ENCODE results near the gene TRIM17. TPM values are rescaled to one million over a fixed set of nuclear protein-coding genes. Genes with fewer than 3 reads are reported as not detected.
A peak's percentile ranks its signal among the peaks of the same experiment; 100 is the strongest.

The TRIM17 gene
- polyA plus RNA-seq, 1 of the 3 experiments (the other 2 are of a cell fraction) = 1.6 TPM

DNA sequence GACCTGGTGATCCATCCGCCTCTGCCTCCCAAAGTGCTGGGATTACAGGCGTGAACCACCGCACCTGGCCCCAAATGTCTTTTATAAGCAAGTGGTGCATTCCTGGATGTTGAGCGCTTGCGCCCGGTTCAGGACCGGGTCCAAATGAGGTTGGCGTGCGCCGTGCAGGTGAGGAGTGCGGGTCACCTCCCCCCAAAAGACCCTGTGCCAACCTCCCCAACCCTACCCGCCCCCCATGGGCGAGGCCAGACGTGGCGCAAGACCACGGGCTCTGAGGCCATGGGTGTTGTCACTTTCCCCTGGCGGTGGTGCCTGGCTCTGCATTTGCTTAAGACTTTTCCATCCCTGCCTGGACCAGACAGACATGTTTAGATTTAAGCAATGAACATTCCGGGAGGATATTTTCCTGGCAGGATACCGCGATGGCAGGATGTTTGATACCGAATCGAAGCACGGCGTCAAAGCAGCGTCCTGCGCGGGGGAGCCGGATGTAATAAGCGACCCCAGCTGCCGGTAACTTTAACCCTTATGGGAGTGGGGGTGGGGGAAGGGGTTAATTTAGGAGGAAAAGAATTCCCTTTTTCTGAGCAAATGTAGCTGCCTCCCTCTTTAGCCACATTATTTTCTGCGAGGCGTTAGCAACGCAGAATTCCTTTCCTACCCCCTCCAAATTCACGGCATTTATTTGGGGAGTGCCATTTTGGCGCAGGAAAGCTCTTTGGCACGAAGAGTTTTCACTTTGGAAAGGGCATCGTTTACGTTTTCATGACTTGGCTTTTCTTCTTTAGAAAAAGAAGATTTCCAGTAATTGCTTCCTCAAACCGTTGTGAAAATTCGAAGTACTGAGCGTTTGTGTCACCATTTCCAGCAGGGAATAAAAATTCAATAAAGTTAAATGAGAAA lies 42.7 kb upstream of the TRIM17 start (continued):
- TF ChIP-seq, protein P1, sequence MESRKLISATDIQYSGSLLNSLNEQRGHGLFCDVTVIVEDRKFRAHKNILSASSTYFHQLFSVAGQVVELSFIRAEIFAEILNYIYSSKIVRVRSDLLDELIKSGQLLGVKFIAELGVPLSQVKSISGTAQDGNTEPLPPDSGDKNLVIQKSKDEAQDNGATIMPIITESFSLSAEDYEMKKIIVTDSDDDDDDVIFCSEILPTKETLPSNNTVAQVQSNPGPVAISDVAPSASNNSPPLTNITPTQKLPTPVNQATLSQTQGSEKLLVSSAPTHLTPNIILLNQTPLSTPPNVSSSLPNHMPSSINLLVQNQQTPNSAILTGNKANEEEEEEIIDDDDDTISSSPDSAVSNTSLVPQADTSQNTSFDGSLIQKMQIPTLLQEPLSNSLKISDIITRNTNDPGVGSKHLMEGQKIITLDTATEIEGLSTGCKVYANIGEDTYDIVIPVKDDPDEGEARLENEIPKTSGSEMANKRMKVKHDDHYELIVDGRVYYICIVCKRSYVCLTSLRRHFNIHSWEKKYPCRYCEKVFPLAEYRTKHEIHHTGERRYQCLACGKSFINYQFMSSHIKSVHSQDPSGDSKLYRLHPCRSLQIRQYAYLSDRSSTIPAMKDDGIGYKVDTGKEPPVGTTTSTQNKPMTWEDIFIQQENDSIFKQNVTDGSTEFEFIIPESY (IDR thresholded peaks at IDR 0.05; ENCODE audit: borderline replicate concordance, low read depth) = peak; percentile 57; the same call in 1 of the 2 replicates
- TF ChIP-seq CHD2 (IDR thresholded peaks at IDR 0.05; ENCODE audit: low read length, partially characterized antibody) (peak; percentile 96), SMC3 (IDR thresholded peaks at IDR 0.05; ENCODE audit: low read depth, low read length) (peak; percentile 20; the same call in 1 of the 2 replicates), JUND (IDR thresholded peaks at IDR 0.05) (no peak), EZH2phosphoT487 (IDR thresholded peaks at IDR 0.05; ENCODE audit: borderline replicate concordance, low read depth) (no peak), SIN3A (IDR thresholded peaks at IDR 0.05; ENCODE audit: borderline replicate concordance, low read depth, low read length) (peak; percentile 86; the same call in 1 of the 2 replicates), TEAD4 (IDR thresholded peaks at IDR 0.05; ENCODE audit: borderline replicate concordance, insufficient read depth) (no peak), ELF1 (IDR thresholded peaks at IDR 0.05) (no peak), MXI1 (IDR thresholded peaks at IDR 0.05; ENCODE audit: low read depth, low read length) (peak; percentile 89), EP300 (IDR thresholded peaks at IDR 0.05; ENCODE audit: borderline replicate concordance in 1 of 2, low read depth in 1 of 2, low read length in 1 of 2) (no peak), RAD21 (IDR thresholded peaks at IDR 0.05; ENCODE audit: low read length) (peak; percentile 23; the same call in 1 of the 2 replicates), NFIC (IDR thresholded peaks at IDR 0.05; ENCODE audit: borderline replicate concordance) (no peak), RFX5 (IDR thresholded peaks at IDR 0.05; ENCODE audit: low read length) (no peak), FOSL2 (IDR thresholded peaks at IDR 0.05; ENCODE audit: borderline replicate concordance, low read depth) (no peak), GATA2 (CRISPR knock-in tag; IDR thresholded peaks at IDR 0.05) (no peak), RCOR1 (IDR thresholded peaks at IDR 0.05; ENCODE audit: low read length) (peak; percentile 72; the same call in 1 of the 2 replicates), TCF12 (IDR thresholded peaks at IDR 0.05) (peak; percentile 19; the same call in 1 of the 2 replicates), RXRA (IDR thresholded peaks at IDR 0.05; ENCODE audit: borderline replicate concordance, low read depth) (no peak), YY1 (IDR thresholded peaks at IDR 0.05; ENCODE audit: low read depth) (no peak; the same call in 1 of the 2 replicates)
- TF ChIP-seq, protein P2, sequence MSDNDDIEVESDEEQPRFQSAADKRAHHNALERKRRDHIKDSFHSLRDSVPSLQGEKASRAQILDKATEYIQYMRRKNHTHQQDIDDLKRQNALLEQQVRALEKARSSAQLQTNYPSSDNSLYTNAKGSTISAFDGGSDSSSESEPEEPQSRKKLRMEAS (IDR thresholded peaks at IDR 0.05; ENCODE audit: low read depth) = peak; percentile 75
- TF ChIP-seq, protein P3, sequence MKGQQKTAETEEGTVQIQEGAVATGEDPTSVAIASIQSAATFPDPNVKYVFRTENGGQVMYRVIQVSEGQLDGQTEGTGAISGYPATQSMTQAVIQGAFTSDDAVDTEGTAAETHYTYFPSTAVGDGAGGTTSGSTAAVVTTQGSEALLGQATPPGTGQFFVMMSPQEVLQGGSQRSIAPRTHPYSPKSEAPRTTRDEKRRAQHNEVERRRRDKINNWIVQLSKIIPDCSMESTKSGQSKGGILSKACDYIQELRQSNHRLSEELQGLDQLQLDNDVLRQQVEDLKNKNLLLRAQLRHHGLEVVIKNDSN (IDR thresholded peaks at IDR 0.05; ENCODE audit: borderline replicate concordance, low read depth) = no peak
- TF ChIP-seq, protein P4, sequence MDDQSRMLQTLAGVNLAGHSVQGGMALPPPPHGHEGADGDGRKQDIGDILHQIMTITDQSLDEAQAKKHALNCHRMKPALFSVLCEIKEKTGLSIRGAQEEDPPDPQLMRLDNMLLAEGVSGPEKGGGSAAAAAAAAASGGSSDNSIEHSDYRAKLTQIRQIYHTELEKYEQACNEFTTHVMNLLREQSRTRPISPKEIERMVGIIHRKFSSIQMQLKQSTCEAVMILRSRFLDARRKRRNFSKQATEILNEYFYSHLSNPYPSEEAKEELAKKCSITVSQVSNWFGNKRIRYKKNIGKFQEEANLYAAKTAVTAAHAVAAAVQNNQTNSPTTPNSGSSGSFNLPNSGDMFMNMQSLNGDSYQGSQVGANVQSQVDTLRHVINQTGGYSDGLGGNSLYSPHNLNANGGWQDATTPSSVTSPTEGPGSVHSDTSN (IDR thresholded peaks at IDR 0.05) = no peak
- TF ChIP-seq, protein P5, sequence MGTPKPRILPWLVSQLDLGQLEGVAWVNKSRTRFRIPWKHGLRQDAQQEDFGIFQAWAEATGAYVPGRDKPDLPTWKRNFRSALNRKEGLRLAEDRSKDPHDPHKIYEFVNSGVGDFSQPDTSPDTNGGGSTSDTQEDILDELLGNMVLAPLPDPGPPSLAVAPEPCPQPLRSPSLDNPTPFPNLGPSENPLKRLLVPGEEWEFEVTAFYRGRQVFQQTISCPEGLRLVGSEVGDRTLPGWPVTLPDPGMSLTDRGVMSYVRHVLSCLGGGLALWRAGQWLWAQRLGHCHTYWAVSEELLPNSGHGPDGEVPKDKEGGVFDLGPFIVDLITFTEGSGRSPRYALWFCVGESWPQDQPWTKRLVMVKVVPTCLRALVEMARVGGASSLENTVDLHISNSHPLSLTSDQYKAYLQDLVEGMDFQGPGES (IDR thresholded peaks at IDR 0.05; ENCODE audit: low read depth, low read length) = no peak
- TF ChIP-seq, protein P6, sequence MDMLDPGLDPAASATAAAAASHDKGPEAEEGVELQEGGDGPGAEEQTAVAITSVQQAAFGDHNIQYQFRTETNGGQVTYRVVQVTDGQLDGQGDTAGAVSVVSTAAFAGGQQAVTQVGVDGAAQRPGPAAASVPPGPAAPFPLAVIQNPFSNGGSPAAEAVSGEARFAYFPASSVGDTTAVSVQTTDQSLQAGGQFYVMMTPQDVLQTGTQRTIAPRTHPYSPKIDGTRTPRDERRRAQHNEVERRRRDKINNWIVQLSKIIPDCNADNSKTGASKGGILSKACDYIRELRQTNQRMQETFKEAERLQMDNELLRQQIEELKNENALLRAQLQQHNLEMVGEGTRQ (IDR thresholded peaks at IDR 0.05; ENCODE audit: borderline replicate concordance, low read depth, low read length) = no peak
